ENCODE measurements around the gene ADAMTS3. TPM values are rescaled to one million over a fixed set of nuclear protein-coding genes. Genes with fewer than 3 reads are reported as not detected.

The ADAMTS3 gene
- total and polyA plus RNA-seq, 9 of the 15 experiments (the other 6 are each of a cell fraction or from before 2014, with no cell fraction given): 4.0 to 18.0 (median 12.1) TPM

DNA sequence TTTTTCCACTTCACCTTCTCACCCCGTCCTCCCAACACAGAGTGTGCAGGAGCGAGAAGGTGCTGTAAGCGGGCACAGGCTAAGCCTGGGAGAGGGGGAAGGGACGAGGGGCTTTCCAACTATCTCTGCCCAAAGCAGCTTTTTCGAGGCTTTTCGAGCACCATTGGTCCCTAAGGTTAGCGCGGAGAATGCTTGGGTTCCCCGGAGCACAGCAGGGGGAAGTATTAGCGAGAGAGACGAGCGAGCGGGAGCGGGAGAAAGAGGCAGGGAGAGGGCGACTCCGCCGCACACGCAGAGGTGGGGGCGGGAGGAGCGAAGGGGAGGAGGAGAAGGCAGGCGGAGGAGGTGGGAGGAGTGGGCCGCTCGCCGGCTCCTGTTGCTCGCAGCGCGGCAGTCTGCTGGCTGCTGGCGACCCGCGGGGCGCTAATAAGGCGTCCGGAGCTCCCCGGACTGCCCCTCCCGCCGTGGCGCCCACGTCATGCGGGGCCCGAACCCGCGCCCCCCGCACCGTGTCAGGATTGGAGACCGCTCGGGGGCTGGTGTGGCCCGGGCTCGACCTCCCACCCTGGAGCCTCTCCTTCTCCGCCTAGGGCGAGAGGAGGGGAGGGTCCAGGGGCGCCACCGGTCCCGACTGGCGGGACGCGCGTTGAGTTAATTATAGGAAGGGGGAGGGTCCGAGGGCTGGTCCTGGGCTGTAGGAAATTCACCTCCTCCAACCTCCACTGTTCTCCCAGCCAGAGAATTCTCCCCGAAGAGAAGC is at the start of gene ADAMTS3 (continued):
- TF ChIP-seq KDM5B (IDR thresholded peaks at IDR 0.05; ENCODE audit: insufficient replicate concordance, low read depth, low read length) (peak; percentile 82), ARHGAP35 (IDR thresholded peaks at IDR 0.05; ENCODE audit: partially characterized antibody) (no peak), TOE1 (IDR thresholded peaks at IDR 0.05; ENCODE audit: borderline replicate concordance) (peak; percentile 56), TOE1 (CRISPR knock-in tag; IDR thresholded peaks at IDR 0.05; ENCODE audit: borderline replicate concordance, low read depth) (no peak), ZKSCAN1 (IDR thresholded peaks at IDR 0.05; ENCODE audit: low read depth, low read length) (no peak), L3MBTL2 (IDR thresholded peaks at IDR 0.05) (peak; percentile 18), DMBX1 (CRISPR knock-in tag; IDR thresholded peaks at IDR 0.05; ENCODE audit: borderline replicate concordance) (no peak), MAZ (CRISPR knock-in tag; conservative IDR thresholded peaks at IDR 0.05 in 1 of 2, IDR thresholded peaks at IDR 0.05 in 1 of 2) (peak; percentile 94 to 100), RBFOX2 (IDR thresholded peaks at IDR 0.05; ENCODE audit: low read depth, low read length) (peak; percentile 98), DDX20 (tag; IDR thresholded peaks at IDR 0.05; ENCODE audit: low read depth) (no peak), KLF13 (tag; IDR thresholded peaks at IDR 0.05; ENCODE audit: borderline replicate concordance, low read depth) (peak; percentile 10; the same call in 1 of the 2 replicates)
- TF ChIP-seq, protein P1, sequence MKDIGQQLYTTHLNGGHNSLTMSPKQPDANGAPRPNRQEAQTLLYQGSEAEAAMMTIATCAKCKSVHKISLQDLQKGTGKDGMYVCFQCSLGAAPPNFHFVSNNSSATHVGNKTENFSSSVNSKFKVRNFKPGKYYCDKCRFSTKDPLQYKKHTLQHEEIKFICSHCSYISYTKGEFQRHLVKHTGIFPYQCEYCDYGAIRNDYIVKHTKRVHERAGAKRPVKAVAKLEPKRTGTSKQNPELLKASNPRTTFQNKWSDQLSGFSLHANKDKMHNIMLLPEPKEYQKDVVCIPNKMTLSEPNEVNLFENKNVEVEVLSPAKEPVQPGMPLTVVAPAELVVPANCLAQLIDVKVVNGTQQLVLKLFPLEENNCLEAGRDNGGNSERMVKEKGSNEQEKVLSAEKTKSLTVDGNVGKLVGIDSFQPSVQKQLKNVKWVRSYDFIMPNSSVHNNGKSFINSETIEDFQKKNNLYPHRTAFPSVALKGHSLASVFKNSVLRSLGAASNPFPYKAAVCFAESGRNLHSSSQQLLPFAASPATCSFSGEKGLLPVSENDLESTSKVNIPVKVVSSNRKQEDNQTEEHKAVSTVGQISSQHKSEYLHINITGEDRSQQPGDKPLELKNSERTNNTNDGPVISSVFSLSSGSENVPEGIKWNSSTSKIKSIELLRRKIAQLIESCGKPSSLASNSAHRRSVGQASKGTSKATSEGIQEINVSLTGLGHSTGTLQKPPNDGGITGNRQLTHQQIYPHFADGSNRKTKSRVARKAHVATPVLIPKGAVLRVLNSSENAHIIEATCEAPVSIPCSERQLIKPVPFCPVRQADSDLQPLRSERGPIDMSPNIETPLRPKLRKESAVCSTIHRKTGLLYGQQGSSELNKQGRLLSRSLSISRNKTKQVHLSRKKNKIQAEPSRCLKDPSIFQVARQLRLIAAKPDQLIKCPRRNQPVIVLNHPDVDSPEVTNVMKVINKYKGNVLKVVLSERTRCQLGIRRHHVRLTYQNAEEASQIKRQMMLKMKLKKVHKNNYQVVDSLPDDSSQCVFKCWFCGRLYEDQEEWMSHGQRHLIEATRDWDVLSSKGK (CRISPR knock-in tag; IDR thresholded peaks at IDR 0.05): no peak
- TF ChIP-seq, protein P2, sequence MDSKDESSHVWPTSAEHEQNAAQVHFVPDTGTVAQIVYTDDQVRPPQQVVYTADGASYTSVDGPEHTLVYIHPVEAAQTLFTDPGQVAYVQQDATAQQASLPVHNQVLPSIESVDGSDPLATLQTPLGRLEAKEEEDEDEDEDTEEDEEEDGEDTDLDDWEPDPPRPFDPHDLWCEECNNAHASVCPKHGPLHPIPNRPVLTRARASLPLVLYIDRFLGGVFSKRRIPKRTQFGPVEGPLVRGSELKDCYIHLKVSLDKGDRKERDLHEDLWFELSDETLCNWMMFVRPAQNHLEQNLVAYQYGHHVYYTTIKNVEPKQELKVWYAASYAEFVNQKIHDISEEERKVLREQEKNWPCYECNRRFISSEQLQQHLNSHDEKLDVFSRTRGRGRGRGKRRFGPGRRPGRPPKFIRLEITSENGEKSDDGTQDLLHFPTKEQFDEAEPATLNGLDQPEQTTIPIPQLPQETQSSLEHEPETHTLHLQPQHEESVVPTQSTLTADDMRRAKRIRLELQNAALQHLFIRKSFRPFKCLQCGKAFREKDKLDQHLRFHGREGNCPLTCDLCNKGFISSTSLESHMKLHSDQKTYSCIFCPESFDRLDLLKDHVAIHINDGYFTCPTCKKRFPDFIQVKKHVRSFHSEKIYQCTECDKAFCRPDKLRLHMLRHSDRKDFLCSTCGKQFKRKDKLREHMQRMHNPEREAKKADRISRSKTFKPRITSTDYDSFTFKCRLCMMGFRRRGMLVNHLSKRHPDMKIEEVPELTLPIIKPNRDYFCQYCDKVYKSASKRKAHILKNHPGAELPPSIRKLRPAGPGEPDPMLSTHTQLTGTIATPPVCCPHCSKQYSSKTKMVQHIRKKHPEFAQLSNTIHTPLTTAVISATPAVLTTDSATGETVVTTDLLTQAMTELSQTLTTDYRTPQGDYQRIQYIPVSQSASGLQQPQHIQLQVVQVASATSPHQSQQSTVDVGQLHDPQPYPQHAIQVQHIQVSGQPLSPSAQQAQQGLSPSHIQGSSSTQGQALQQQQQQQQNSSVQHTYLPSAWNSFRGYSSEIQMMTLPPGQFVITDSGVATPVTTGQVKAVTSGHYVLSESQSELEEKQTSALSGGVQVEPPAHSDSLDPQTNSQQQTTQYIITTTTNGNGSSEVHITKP (IDR thresholded peaks at IDR 0.05; ENCODE audit: partially characterized antibody): peak; percentile 26
- TF ChIP-seq, protein P3, sequence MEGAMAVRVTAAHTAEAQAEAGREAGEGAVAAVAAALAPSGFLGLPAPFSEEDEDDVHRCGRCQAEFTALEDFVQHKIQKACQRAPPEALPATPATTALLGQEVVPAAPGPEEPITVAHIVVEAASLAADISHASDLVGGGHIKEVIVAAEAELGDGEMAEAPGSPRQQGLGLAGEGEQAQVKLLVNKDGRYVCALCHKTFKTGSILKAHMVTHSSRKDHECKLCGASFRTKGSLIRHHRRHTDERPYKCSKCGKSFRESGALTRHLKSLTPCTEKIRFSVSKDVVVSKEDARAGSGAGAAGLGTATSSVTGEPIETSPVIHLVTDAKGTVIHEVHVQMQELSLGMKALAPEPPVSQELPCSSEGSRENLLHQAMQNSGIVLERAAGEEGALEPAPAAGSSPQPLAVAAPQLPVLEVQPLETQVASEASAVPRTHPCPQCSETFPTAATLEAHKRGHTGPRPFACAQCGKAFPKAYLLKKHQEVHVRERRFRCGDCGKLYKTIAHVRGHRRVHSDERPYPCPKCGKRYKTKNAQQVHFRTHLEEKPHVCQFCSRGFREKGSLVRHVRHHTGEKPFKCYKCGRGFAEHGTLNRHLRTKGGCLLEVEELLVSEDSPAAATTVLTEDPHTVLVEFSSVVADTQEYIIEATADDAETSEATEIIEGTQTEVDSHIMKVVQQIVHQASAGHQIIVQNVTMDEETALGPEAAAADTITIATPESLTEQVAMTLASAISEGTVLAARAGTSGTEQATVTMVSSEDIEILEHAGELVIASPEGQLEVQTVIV (CRISPR knock-in tag; IDR thresholded peaks at IDR 0.05; ENCODE audit: borderline replicate concordance): no peak

All from K562 (cell line).